Naive B cell (primary cell): ENCODE results near the gene CTSD. TPM values are rescaled to one million over a fixed set of nuclear protein-coding genes. Genes with fewer than 3 reads are reported as not detected.
"Not testable (repeated sequence)": the region's sequence is repeated elsewhere in the genome, so short reads cannot be mapped to it uniquely, and the experiment has no call there.

Source experiments
- ATAC-seq, 2 donors: fragments of 150-1000 bp; cut with Tn5 transposase; 2 replicates each; pipeline ENCODE4 v1.10.0; 2021; ENCODE audit warnings: low read depth in 2 of 2, mild to moderate bottlenecking in 2 of 2, moderate library complexity in 2 of 2
- DNase-seq: peaks from one replicate; pipeline ENCODE4 v3.0.0; 2022
- H3K27ac Mint-ChIP-seq, 6 donors: one replicate each; pipeline ENCODE4 v1.8.0; 2020 to 2022; ENCODE audit warnings: mild to moderate bottlenecking in 6 of 6, mixed read lengths in 6 of 6, moderate library complexity in 5 of 6, inconsistent platforms in 2 of 6
- H3K27me3 Mint-ChIP-seq, 3 donors: one replicate each; pipeline ENCODE4 v1.8.0; 2021 to 2022; ENCODE audit warnings: mixed read lengths in 3 of 3, mild to moderate bottlenecking in 1 of 3
- H3K36me3 Mint-ChIP-seq, 2 donors: one replicate each; pipeline ENCODE4 v1.8.0; 2020 to 2022; ENCODE audit warnings: mixed read lengths in 2 of 2, inconsistent platforms in 1 of 2, mild to moderate bottlenecking in 1 of 2
- H3K4me1 Mint-ChIP-seq, 3 donors: one replicate each; pipeline ENCODE4 v1.8.0; 2020 to 2022; ENCODE audit warnings: mixed read lengths in 3 of 3, inconsistent platforms in 1 of 3, mild to moderate bottlenecking in 1 of 3, moderate library complexity in 1 of 3
- H3K4me3 Mint-ChIP-seq, 8 donors: one replicate each; pipeline ENCODE4 v1.8.0; 2020 to 2022; ENCODE audit warnings: mild to moderate bottlenecking in 8 of 8, mixed read lengths in 8 of 8, moderate library complexity in 8 of 8, inconsistent platforms in 2 of 8
- H3K9me3 Mint-ChIP-seq, 7 donors: one replicate each; pipeline ENCODE4 v1.8.0; 2020 to 2022; ENCODE audit warnings: mixed read lengths in 7 of 7, mild to moderate bottlenecking in 5 of 7, inconsistent platforms in 2 of 7, moderate library complexity in 1 of 7
- polyA plus RNA-seq, 6 donors: library from polyadenylated mRNA; unstranded; fragments of 300-500 nt; fragmentation: Illumina TruSeq; gene quantifications; one replicate each; pipeline ENCODE4 v1.2.3, GENCODE V29; 2021; ENCODE audit warnings: low read depth in 6 of 6

Gene CTSD
- polyA plus RNA-seq, result 10 to 100 TPM; 40.6 to 59.5 (median 51.8) TPM

DNA sequence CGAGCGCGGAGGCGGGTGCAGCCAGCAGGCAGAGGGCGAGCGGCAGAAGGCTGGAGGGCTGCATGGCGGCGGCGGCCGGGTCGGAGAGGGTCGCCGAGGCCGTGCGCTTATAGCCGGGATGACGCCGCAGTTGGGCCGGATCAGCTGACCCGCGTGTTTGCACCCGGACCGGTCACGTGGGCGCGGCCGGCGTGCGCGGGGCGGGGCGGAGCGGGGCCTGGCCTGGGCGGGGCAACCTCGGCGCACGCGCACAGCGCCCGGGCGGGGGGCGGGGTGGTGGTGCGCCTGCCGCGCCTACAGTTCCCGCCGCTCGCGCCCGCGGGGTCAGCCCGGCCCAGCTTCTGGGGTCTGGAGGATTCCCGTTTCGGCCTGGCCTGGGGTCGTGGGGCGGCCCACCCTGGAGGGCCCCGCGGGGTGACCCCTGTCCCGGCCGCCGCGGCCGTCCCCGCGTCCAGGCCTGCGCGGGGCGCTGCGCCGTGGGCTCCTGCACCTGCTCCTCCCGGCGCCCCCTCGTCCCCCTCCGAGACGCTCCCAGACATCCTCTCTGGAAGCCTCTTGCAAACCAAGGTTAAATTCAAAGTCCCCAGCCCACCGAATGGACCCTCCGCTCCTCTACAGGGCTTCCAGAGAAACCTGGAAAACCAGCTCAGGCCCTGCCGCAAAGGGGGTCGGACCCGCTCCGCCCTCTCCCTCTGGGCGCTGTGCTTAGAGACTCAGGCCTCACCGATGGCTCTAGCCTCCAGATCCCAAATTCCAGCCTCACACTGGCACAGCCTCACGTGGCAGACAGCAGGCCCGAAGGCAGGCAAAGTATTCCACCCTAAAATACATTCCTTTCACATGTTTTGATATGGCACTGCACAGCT lies at the start of gene CTSD:
Gene CTSD, minus strand, starts transcription at position 132 of the 866 bp plus-strand sequence. Its CDS starts 68 bp downstream, at position 64.
- Mint-ChIP-seq H3K27me3 (peaks cover 0 to 6% (median 4%) of the 10 kb centered on the region in 3 donors), H3K9me3 (no peaks in the 10 kb centered on the region), H3K4me3 (peak within 1 kb of the TSS; percentile 92 to 97 (median 94)), H3K27ac (peak within 1 kb of the TSS; percentile 29 to 96 (median 92)), H3K36me3 (no peaks in the 10 kb centered on the region), H3K4me1 (peaks cover 12 to 25% (median 23%) of the 10 kb centered on the region in 3 donors)
- ATAC-seq (peak; percentile 84 to 91), DNase-seq (peak; percentile 84)

DNA sequence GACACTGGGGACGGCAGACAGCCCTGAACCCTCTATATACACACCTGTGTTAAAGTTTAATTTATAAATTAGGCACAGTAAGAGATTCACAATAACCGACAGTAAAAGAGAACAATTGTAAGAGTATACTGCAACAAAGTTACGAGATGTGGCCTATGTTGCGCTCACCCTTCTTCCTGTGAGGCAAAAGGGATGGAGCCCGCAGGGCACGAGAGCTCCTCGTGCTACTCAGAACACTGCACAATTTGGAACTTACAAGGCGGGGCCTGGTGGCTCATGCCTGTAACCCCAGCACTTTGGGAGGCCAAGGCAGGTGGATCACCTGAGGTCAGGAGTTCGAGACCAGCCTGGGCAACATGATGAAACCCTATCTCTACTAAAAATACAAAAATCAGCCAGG lies 49.6 kb upstream of the CTSD start:
- Mint-ChIP-seq H3K9me3 (peaks cover 0 to 24% (median 7%) of the 10 kb centered on the region in 7 donors), H3K27me3 (peaks cover 17 to 41% (median 31%) of the 10 kb centered on the region in 3 donors)
- not testable (repeated sequence) for ATAC-seq, H3K36me3 Mint-ChIP-seq, DNase-seq, H3K4me1 Mint-ChIP-seq, H3K4me3 Mint-ChIP-seq, H3K27ac Mint-ChIP-seq

DNA sequence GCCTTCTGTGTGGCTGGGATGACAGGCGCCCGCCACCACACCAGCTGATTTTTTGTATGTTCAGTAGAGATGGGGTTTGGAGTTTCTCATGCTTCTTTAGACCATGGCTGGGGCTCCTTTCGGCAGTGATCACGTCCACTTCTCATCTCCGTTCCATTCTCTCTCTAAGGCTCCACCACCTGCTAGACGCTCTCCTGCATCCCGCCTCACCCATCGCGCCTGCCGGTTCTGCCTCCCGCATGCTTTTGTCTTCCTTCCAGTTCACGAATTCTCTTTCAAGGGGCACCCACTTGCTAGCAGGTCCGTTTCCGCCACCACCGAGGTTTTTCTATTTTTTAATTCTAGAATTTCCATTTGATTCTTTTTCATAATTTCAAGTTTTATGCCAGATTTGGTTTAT lies 49.1 kb upstream of the CTSD start:
- no peaks in the 10 kb centered on the region for H3K4me1 Mint-ChIP-seq
- H3K27me3 Mint-ChIP-seq, result peaks cover 17 to 46% (median 36%) of the 10 kb centered on the region in 3 donors
- H3K4me3 Mint-ChIP-seq, result no peak overlapping the region
- H3K36me3 Mint-ChIP-seq, result no peaks in the 10 kb centered on the region
- ATAC-seq, result no peak
- no peak overlapping the region for H3K27ac Mint-ChIP-seq
- peaks cover 0 to 19% (median 5%) of the 10 kb centered on the region in 7 donors for H3K9me3 Mint-ChIP-seq
- DNase-seq, result no peak

DNA sequence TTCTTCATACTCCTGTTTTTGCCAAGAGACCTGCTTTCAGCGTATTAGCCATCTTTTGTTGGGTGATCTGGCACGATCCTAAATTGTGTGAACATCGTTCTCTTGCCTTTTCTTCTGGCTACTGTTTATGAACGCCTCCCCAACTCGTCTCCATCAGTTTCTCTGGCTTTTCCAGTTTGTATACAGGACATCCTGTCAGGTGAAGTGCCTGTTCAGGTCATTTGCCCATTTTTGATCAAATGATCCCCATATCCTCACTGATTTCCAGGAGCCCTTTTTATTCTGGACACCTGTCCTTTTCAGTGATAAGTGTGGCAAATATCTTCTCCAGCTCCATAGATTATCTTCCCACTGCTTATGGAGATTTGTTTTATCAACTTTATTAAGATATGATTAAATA lies 48.5 kb upstream of the CTSD start:
- H3K36me3 Mint-ChIP-seq, result no peaks in the 10 kb centered on the region
- ATAC-seq, result no peak
- no peak overlapping the region for H3K27ac Mint-ChIP-seq
- peaks cover 17 to 52% (median 41%) of the 10 kb centered on the region in 3 donors for H3K27me3 Mint-ChIP-seq
- no peak overlapping the region for H3K4me3 Mint-ChIP-seq
- no peaks in the 10 kb centered on the region for H3K4me1 Mint-ChIP-seq
- peaks cover 0 to 14% (median 1%) of the 10 kb centered on the region in 7 donors for H3K9me3 Mint-ChIP-seq
- no peak for DNase-seq

DNA sequence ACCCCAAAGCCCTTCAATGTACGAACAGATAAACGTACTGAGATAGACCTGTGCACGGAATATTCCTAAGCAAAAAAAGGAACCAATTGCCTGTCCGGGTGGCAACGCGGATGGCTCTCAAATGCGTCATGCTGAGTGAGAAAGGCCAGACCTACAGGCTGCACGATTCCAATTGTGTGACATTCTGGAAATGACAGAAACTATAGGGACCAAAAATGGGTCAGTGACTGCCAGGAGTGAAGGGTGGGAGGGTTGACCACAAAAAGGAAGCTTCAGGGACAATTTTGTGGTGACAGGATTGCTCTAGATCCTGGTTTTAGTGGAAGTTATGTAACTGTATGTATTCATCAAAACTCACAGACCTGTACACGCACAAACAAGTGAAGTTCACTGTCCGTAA lies 47.0 kb upstream of the CTSD start:
- no peak overlapping the region for H3K27ac Mint-ChIP-seq
- no peaks in the 10 kb centered on the region for H3K36me3 Mint-ChIP-seq
- peaks cover 0 to 10% (median 0%) of the 10 kb centered on the region in 7 donors for H3K9me3 Mint-ChIP-seq
- DNase-seq, result no peak
- H3K4me3 Mint-ChIP-seq, result no peak overlapping the region
- ATAC-seq, result no peak
- H3K27me3 Mint-ChIP-seq, result peaks cover 17 to 51% (median 41%) of the 10 kb centered on the region in 3 donors
- H3K4me1 Mint-ChIP-seq, result no peaks in the 10 kb centered on the region

DNA sequence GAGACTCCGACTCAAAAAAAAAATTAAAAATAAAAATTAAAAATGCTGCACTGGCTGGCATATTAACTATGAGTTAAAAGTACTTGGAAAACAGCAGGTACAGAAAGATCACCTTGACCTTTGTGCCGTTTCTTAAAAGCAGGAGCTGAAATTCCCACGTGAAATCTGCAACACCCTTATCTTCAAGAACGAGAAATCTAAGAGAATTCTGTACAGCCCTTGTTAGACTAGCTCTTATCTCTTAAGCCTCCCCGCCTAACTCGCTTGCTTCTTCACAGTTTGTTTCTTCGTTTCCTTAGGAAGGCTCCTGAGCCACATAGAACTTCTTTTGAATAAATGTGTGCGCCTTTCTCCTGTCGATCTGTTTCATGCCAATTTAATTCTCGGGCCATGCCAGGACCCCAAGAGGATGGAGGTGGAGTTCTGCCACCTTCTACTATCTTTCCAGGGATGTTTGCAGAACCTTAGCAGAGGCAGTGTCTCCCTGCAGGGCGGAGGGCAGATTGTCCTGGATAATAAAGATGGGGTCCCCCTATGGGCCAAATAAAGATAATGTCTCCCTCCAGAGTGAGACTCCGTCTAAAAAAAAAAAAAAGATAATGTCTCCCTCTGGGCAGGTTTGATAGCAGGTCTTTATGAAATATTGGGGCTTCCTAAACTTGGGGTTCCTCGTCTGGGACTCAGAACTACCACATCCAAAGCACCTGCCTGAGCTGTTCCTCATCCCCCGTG lies 43.7 kb upstream of the CTSD start:
- DNase-seq (no peak), ATAC-seq (no peak)
- Mint-ChIP-seq H3K27me3 (peaks cover 32 to 60% (median 42%) of the 10 kb centered on the region in 3 donors), H3K36me3 (no peaks in the 10 kb centered on the region), H3K27ac (no peak overlapping the region), H3K4me1 (no peaks in the 10 kb centered on the region), H3K4me3 (peak overlapping the region in 1 of 8 donors; percentile 42), H3K9me3 (peaks cover 0 to 4% (median 0%) of the 10 kb centered on the region in 7 donors)

DNA sequence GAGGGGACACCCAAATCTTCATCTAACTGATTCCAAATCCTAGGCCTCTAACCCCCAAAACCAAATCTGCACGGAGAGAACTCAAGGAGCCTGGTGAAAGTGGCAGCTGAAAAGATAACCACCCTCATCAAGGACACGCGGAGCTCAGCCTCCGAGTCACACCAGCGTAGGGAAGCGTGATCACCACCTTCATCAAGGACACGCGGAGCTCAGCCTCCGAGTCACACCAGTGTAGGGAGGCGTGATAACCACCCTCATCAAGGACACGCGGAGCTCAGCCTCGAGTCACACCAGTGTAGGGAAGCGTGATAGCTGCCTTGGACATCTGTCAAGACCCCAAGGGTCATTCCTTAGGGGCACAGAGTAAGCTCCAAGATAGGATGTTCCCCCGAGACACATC lies 41.8 kb upstream of the CTSD start:
- Mint-ChIP-seq H3K4me1 (no peaks in the 10 kb centered on the region), H3K4me3 (no peak overlapping the region), H3K27me3 (peaks cover 32 to 73% (median 52%) of the 10 kb centered on the region in 3 donors), H3K36me3 (no peaks in the 10 kb centered on the region), H3K27ac (no peak overlapping the region), H3K9me3 (no peaks in the 10 kb centered on the region)
- ATAC-seq (no peak), DNase-seq (no peak)

DNA sequence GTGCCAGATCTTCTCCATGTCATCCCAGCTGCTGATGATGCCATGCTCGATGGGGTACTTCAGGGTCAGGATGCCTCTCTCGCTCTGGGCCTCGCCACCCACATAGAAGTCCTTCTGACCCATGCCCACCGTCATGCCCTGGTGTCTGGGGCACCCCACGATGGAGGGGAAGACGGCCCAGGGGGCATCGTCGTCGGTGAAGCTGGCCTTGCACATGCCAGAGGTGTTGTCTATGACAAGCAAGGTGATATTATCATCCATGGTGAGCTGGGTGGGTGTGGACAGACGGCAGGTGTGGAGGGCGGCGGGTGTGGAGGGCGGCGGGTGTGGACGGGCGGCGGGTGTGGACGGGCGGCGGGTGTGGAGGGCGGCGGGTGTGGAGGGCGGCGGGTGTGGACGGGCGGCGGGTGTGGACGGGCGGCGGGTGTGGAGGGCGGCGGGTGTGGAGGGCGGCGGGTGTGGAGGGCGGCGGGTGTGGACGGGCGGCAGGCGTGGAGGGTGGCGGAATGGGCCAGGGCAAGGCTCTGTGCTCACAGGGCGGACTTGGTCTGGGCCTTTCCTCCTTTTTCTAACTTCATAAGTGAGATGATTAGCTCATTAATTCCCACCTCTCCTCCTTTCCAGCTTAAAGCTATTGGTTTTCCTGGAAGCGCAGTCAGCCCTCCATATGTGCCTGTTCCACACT lies 40.2 kb upstream of the CTSD start:
- not testable (repeated sequence) for ATAC-seq, H3K9me3 Mint-ChIP-seq, H3K27ac Mint-ChIP-seq

DNA sequence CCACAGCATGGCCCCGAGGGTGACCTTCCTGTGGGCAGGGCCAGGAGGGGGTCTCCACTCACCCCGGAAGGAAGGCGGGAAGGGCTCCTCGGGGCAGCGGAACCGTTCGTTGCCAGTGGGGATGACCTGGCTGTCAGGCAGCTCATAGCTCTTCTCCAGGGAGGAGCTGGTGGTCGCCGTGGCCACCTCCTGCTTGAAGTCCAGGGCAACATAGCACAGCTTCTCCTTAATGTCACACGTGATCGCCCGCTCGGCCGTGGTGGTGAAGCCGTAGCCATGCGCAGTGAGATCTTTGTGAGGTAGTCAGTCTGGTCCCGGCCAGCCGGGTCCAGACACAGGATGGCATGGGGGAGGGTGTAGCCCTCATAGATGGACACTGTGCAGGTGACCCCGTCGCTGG lies 39.5 kb upstream of the CTSD start:
- Mint-ChIP-seq H3K4me3 (no peak overlapping the region), H3K27me3 (peaks cover 23 to 59% (median 42%) of the 10 kb centered on the region in 3 donors), H3K9me3 (no peaks in the 10 kb centered on the region), H3K36me3 (no peaks in the 10 kb centered on the region), H3K4me1 (no peaks in the 10 kb centered on the region), H3K27ac (no peak overlapping the region)
- ATAC-seq (no peak), DNase-seq (no peak)

More for the DNA sequence above, 40.2 kb upstream of the CTSD start:
- not testable (repeated sequence) for H3K4me3 Mint-ChIP-seq, H3K4me1 Mint-ChIP-seq, DNase-seq, H3K36me3 Mint-ChIP-seq
- H3K27me3 Mint-ChIP-seq, result peaks cover 24 to 65% (median 42%) of the 10 kb centered on the region in 3 donors

DNA sequence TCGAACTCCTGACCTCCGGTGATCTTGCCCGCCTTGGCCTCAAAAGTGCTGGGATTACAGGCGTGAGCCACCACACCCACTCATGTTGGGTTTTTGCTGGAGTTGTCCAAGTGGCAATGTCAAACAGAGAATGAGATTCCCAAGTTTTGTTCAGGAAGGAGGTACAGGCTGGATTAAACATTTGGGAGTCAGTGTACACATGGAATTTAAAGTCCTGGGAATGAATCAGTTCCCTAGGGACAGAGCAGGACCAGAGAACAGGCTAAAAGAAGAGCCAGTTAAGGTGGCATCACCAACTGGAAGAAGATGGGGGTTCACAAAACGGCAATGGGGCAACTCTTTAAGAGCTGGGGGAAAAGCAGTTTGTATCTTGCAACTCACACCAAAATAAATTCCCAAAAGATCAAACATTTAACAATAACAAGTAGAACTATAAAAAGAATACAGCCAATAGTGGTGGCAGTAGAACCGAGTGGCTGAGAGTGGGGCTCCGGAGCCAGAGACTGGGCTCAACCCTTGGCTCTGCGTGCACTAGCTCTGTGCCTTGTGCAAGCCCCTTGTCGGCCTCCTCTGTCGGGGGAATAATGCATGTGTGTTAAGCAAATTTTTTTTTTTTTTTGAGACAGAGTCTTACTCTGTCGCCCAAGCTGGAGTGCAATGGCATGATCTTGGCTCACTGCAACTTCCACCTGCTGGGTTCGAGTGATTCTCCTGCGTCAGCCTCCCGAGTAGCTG lies 33.8 kb upstream of the CTSD start:
- ATAC-seq (no peak), DNase-seq (no peak)
- Mint-ChIP-seq H3K9me3 (peaks cover 0 to 5% (median 2%) of the 10 kb centered on the region in 7 donors), H3K27ac (no peak overlapping the region), H3K27me3 (peaks cover 22 to 61% (median 61%) of the 10 kb centered on the region in 3 donors), H3K4me1 (peaks cover 0 to 2% (median 1%) of the 10 kb centered on the region in 3 donors), H3K4me3 (no peak overlapping the region), H3K36me3 (no peaks in the 10 kb centered on the region)

DNA sequence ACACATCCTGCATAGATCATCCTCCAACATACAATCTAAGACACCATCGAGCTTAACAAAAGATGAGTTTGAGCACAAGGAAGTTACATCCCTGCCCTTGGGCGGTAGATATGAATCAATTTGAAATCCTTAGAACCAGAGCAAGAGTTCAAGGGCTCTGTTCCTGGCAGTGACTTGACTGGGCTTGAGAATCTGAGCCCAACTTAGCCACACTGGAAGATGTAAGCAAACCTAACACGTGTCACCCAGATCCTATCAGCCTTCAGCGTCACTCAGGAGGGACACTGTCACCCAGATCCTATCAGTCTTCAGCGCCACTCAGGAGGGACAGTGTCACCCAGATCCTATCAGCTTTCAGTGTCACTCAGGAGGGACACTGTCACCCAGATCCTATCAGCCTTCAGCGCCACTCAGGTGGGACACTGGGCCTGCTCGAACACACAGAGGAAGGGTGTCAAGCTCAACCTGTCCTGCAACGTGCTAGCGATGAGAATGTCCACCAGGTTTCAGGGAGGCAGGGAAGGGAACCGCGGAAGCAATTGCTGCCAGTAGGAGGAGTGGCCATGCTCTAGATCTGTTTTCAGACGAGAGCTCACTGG lies 32.8 kb upstream of the CTSD start:
- peaks cover 0 to 5% (median 4%) of the 10 kb centered on the region in 7 donors for H3K9me3 Mint-ChIP-seq
- peaks cover 26 to 63% (median 58%) of the 10 kb centered on the region in 3 donors for H3K27me3 Mint-ChIP-seq
- H3K36me3 Mint-ChIP-seq, result no peaks in the 10 kb centered on the region
- ATAC-seq, result no peak
- H3K4me1 Mint-ChIP-seq, result peaks cover 0 to 5% (median 3%) of the 10 kb centered on the region in 3 donors
- DNase-seq, result no peak
- H3K4me3 Mint-ChIP-seq, result no peak overlapping the region
- H3K27ac Mint-ChIP-seq, result no peak overlapping the region

DNA sequence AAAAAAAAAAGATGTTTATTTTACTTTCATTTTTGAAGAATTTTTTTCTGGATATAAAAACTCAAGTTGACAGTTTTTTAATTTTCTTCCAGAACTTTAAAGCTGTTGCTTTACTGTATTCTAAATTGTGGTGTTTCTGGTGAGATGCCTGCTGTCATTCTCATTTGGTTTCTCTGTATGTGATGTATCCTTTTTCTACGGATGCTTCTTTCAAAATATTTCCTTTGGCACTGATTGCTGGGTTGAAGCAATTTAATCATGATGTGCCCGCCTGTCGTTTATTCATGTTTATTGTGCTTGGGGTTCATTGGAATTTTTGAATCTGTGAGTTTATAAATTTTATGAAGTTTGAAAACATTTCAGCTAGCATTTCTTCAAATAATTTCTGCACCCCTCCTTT lies 29.4 kb upstream of the CTSD start:
- peaks cover 0 to 5% (median 3%) of the 10 kb centered on the region in 3 donors for H3K4me1 Mint-ChIP-seq
- peaks cover 0 to 5% (median 4%) of the 10 kb centered on the region in 7 donors for H3K9me3 Mint-ChIP-seq
- H3K27ac Mint-ChIP-seq, result no peak overlapping the region
- H3K4me3 Mint-ChIP-seq, result peak overlapping the region in 1 of 8 donors; percentile 16
- no peak for DNase-seq
- no peak for ATAC-seq
- H3K36me3 Mint-ChIP-seq, result no peaks in the 10 kb centered on the region
- peaks cover 32 to 53% (median 48%) of the 10 kb centered on the region in 3 donors for H3K27me3 Mint-ChIP-seq
